ENCODE data around the gene ATXN1.

- TF ChIP-seq CTCF (IDR thresholded peaks at IDR 0.05; ENCODE audit: low read depth, low read length, poor library complexity, severe bottlenecking) (no peak), EZH2phosphoT487 (IDR thresholded peaks at IDR 0.05; ENCODE audit: borderline replicate concordance, low read length) (no peak)
Observed at GRCh38 chr6:16294371-16294770, 466.9 kb downstream of the ATXN1 start.
